HG02870 (cell line): Measurements from ENCODE around the gene PHF24.
A peak's percentile ranks its signal among the peaks of the same experiment; 100 is the strongest.
"Not testable (repeated sequence)": the region's sequence is repeated elsewhere in the genome, so short reads cannot be mapped to it uniquely, and the experiment has no call there.

Experiments used
- ATAC-seq: cut with Tn5 transposase; IDR thresholded peaks from one replicate; pipeline ENCODE4 v1.9.1; 2021; ENCODE audit warnings: mild to moderate bottlenecking, moderate library complexity; ENCODE audit not compliant: unreplicated experiment

PHF24 gene

DNA sequence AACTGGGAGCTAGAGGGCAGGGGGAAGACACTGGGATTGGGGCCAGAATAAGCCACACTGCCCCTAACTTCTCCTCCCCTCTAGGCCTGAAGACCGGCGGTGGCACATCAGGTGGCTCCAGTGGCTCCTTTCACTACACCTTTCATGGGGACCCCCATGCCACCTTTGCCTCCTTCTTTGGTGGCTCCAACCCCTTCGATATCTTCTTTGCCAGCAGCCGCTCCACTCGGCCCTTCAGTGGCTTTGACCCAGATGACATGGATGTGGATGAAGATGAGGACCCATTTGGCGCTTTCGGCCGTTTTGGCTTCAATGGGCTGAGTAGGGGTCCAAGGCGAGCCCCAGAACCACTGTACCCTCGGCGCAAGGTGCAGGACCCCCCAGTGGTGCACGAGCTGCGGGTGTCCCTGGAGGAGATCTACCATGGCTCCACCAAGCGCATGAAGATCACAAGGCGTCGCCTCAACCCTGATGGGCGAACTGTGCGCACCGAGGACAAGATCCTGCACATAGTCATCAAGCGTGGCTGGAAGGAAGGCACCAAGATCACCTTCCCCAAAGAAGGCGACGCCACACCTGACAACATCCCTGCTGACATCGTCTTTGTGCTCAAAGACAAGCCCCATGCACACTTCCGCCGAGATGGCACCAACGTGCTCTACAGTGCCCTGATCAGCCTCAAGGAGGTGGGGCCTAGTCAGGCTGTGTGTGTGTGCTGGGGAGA lies 38.3 kb downstream of the PHF24 start:
- no peak for ATAC-seq

DNA sequence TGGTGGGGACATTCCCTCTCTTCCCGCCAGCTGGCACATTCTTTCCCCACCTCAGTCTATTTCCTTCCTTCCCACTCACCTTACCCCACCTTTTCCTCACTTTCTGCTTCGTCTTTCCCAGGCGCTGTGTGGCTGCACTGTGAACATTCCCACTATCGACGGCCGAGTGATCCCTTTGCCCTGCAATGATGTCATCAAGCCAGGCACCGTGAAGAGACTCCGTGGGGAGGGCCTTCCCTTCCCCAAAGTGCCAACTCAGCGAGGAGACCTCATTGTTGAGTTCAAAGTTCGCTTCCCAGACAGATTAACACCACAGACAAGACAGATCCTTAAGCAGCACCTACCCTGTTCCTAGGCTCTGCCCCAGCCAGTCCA lies 38.8 kb downstream of the PHF24 start:
- no peak for ATAC-seq

DNA sequence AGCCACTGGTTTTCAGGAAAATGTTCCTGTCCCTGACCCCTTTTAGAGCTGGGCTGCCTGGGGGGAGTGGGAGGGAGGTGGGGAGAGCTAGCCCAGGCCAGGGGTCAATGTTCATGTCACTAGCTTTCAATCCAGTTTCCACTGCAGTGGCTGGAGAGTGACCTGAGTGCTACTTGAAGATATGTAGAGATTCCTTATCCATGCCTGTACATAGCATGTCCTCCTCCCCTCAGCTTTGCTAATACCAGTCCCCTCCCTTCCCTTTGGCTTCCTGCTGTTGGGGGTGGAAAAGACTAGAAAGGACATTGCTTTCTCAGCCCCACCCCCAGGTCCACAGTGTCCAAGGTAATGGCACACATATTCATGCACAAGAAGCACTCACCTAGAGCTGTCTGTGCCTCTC lies 39.3 kb downstream of the PHF24 start:
- no peak for ATAC-seq

DNA sequence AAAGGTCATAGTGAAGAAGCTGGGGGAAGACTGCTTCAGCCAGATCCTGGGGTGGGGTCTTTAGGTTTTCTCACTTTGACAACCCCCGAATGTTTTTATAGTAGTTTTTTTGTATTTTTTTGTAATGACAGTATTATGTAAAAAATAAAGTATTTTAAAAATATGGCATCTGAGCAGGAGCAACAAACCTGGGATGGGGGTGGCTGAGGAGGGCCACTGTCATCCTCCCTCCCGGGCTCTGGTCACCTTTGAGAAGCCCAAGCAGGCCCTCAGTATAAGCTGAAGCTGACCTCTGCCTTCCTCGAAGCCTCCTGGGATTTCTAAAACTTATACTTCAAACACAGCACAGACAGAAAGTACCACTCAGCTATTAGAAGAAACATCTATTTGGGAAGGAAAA lies 40.2 kb downstream of the PHF24 start:
- ATAC-seq: no peak

DNA sequence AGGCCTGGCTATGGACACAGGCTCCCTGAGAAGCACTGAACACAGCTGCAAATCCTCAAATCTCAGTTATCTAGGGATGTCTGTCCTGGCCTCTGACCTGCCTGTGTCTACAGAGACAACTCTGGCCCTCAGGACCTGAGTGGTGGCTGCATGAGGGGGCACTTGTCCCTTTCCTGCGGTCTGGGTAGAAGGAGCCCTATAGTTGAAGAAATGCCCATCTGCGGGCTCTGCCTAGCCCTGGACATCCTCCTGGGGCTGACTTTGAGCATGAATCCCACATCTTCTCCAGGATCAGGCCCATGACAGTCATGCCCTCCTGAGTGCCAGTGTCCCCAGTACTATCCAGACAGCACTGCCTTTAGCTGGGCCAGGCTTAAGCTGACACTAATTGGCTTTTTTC lies 41.5 kb downstream of the PHF24 start:
- ATAC-seq: no peak

DNA sequence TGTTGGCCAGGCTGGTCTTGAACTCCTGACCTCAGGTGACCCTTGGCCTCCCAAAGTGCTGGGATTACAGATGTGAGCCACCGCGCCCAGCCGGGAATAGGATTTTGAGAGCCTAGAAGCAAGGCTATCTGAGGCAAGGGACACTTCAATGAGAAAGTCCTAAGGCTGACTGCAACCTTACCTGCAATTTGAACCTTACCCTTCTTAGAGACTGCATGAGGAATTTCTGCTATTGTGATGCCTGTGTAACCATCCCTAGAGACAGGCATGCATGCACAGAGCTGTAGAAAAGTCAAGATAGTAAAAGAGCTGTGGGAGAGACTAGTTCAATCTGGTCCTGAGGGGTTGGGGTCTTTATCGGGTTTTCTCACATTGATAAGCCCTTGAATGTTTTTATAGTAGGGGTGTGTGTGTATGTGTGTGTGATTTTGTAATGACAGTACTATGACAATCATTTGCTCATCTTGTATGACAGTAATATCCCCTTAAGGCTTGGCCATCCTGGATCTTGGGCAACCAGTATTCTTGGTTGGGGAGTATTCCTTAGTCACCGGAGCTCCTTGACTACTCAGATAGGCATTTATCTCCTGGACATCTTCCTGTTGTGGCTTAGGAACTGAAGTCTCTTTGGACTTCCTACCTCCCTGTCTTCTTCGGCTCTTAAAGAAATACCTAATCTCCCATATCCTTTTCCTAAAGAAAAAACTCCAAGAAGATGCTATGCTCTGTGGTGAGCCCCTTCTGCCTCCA lies 42.6 kb downstream of the PHF24 start:
- ATAC-seq: no peak

DNA sequence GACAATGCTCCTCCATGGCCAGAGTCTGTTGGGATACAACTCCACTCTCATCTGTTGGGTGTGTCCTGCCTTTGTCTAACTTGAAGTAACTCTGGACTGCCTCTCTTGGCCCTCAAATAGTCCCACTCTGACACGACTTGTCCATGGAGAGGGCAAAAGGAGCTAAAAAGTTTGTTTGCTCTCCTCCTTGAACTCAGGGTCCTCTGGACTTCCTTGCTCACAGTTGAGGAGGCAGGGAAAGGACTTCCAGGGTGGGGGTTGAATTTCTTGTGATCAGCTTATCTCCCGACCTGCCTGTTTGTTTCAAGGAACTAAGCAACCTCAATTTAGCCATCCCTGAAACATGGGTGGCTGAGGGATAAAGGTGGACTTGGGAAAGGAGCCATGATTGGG lies 43.2 kb downstream of the PHF24 start:
- ATAC-seq: no peak

DNA sequence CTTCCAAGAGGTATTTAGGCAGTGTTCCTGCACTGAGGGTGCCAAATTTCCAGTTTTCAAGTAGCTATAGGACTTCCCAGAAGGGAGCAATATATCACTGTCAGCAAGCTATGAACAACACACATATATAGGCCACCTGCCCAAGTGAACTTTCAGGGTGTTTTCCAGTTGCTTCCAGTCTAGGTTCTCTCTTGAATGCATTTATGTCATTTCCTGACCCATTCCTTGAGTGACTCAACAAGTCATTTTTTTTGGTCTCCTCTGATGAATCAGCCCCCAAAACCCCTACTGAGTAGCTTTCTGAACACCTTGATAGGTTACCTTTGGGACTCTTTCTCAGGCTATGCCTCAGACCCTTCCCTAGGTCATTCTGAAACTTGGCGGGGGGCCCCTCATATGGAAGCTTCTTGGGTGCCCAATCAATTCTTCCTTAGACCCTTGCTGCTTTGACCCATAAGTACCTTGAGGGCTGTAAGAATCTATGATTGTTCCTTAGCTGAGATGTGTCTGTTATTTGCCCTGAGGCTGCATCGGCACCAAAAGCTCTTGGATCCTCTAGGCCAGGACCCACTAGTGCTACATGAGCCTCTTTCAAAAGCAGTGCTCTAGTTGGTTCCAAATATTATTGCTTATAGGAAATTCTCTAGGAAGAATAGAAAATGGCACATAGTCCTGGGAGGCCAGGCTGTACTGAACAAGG lies 43.9 kb downstream of the PHF24 start:
- peak; percentile 75 for ATAC-seq

DNA sequence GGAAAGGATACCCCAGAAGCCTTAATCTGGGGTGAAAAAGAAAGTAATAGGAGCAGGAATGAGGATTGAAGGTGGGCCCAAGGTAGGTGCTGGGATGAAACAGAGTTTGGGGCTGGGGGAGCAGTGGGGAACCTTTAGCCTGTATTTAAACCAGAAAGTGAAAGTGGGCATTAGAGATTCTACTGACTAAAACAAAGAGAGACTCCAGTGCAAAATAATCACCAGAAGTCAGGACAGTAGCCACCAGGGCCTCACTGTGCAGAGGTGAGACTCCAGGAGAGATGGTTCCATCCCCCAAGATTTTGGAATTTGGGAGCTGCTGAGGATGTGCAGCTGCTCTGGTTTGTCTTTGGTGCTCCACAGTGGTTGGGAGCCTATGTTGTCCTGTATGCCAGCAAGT lies 44.5 kb downstream of the PHF24 start:
- ATAC-seq: no peak

DNA sequence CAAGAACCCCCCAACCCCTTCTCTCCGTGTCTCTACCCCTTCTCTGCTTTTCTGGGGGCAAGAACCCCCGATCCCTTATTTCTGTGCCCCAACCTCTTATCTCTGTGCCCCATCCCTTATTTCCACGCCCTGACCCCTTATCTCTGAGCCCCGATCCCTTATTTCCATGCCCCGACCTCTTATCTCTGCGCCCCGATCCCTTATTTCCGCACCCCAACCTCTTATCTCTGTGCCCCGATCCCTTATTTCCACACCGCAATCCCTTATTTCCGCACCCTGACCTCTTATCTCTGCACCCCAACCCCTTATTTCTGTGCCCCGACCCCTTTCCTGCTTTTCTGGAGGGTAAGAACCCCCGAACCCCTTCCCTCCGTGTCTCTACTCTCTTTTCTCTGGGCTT lies 46.2 kb downstream of the PHF24 start:
- ATAC-seq: not testable (repeated sequence)

DNA sequence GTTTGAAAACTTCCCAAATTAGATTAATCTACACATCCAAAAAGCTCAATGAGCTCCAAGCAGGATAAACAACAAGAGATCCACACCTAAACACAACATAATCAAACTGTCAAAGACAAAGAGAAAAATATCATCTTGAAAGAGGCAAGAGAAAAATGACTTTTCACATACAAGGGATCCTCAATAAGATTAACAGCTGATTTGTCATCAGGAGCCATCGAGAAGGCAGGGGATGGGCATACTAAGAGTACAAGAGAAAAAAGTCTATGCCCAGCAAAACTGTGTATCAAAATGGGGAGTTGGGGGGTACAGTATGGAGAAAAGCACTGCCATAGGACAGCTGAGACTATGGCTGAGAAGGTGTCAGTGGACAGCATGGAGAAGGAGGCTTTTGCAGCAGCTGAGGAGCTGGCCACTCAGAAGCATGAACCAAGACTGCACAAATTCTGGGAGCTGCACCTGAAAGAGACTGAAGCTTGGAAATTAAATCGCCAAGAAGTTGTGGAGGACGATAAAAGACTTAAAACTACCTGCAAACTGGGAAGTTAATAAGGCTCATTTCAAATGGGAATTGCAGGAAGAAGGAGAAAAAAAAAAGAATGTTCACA lies 52.4 kb downstream of the PHF24 start:
- no peak for ATAC-seq

DNA sequence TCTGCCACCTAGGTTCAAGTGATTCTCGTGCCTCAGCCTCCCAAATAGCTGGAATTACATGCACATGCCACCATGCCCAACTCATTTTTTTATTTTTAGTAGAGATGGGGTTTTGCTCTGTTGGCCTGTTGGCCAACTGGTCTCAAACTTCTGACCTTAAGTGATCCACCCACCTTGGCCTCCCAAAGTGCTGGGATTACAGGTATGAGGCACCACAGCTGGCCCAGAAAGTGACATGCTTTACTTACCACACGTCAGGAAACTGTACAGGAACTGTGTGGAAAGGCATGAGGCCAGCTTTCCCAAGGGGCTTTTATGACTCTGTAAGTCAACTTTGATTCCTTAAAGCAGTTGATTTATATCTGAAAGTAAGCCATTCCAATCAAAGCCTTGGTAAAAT lies 56.4 kb downstream of the PHF24 start:
- ATAC-seq: no peak

DNA sequence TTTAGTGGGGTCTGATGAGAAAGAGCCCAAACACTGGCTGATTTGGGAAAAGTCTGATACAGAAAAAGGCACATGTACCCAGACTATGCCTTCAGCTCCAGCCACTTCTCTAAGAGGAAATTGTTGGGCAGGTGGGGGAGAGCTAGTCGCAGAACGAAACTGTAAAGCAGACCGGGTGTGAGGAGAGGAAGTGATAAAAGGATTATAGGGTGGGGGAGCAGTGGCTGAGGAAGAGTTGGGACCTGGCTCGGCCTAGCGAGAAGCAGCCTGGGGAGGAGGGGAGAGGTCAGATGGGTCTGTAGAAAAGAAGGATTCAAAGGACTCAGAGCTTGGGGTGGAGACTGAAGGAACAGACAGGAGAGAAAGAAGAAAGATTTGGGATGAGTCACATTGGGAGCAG lies 65.4 kb downstream of the PHF24 start:
- ATAC-seq: not testable (repeated sequence)

DNA sequence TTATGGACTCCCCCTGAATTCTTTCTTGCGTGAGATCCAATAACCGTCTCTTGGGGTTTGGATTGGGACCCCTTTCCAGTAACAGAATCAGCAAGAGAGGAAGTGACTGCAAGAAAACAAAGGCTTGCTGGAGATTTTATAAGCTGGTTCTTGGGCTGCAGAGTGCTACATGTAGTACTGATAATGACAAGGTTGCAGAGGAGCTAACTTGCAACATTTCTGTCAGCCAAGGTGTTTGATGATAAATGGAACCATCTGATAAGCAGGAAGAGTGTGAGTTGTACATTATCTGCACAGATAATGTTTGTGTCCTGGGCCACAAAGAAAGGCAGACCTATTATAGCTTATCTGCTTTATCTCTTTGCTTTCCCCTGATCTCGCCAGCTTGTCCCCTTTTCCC lies 68.6 kb downstream of the PHF24 start:
- no peak for ATAC-seq

DNA sequence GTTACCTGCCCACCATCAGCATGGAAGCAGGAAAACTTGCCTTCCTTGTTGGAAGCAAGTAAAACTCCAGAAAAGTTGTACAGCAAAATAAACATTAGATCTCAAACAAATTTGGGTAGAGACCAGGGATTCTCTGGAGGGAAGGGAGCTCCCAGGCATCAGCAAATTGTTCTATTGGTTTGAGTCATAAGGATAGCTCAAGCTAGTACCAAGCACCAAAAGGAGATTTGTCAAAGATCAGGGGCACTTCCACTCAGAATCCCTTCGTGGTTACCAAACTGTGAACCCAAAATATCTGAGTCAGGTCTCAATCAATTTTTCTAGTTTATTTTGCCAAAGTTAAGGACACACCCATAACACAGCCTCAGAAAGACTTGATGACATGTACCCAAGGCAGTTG lies 69.3 kb downstream of the PHF24 start:
- no peak for ATAC-seq

DNA sequence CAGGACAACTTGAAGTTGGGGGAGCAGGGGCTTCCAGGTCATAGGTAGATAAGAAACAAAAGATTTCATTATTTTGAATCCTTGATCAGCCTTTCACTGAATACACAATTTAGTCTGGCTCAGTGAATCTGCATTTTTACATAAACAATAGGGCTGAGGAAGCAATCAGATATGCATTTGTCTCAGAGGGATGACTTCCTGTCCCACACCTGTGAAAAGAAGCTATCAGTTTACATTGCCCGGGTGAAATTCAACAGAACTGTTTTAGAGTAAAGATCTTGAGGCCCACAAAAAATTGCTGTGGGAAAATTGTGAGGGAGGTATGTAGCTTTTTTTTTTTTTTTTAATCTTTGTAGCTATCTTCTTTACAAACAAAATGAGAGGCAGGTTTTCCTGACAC lies 69.8 kb downstream of the PHF24 start:
- ATAC-seq: no peak

DNA sequence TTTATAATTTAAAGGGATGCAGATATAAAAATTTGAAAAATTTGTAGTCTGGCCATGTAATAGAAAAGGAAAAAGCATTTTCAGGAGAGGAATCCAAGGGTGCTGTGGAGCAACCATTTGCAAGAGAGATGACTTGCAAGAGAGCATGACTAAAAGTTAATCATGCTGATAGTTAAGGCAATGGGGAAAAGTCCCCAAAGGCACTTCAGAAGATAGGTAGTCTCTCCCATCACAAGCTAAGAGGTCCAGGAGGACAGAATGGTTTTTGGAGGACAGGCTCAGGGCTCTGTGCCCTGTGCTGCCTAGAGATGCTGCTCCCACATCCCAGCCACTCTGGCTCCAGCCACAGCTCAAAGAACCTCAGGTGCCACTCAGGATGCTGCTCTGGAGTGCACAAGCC lies 70.3 kb downstream of the PHF24 start:
- ATAC-seq: no peak

DNA sequence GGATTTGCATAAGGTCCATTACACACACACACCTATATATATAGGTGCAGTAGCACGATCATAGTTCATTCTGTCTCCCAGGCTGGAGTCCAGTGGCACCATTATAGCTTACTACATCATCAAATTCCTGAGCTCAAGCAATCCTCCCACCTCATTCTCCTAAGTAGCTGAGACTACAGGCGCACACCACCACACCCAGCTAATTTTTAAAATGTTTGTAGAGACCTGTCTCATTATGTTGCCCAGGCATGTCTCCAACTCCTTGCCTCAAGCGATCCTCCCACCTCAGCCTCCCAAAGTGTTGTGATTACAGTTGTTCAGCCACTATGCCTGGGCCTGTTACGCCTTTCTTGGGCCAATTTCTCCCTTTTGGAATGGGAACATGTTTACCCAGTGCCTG lies 71.2 kb downstream of the PHF24 start:
- ATAC-seq: no peak

DNA sequence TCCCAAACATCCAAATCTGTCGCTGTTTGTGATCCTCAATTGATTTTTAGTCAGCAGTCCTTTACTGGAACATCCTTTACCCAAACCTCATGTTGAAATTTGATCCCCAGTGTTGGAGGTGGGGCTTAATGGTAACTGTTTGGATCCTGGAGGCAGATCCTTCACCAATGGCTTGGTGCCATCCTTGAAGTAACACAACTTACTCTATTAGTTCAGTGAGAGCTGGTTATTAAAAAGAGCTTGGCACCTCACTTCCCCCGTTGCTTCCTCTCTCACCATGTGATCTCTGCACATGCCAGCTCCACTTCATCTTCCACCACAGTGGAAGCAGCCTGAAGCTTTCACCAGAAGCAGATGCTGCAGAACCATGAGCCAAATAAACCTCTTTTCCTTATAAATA lies 71.8 kb downstream of the PHF24 start:
- ATAC-seq: no peak
